Right lobe of liver (tissue), 4 donors: ENCODE measurements around the gene CACNA1C.

Experiments
- POLR2A ChIP-seq: fragments of 450-650 bp; IDR thresholded peaks from one replicate; pipeline ENCODE4 v1.6.1; 2017; ENCODE audit warnings: antibody characterized with exemption, mild to moderate bottlenecking
- TF ChIP-seq, protein P1 (sequence below), 4 donors: fragments of 200-600 bp in 3 of 4; fragments of 450-650 bp in 1 of 4; IDR thresholded peaks; one replicate each; pipeline versions ENCODE4 v1.5.1 to v1.8.0; 2016 to 2022; ENCODE audit warnings: antibody characterized with exemption in 4 of 4, mild to moderate bottlenecking in 2 of 4
- donor health status: DM: no; HTN: no; CAD: no.
- donor health status: DM: no; HTN: no; CAD: no.
- donor health status: DM: no; HTN: yes; CAD: no.

DNA sequence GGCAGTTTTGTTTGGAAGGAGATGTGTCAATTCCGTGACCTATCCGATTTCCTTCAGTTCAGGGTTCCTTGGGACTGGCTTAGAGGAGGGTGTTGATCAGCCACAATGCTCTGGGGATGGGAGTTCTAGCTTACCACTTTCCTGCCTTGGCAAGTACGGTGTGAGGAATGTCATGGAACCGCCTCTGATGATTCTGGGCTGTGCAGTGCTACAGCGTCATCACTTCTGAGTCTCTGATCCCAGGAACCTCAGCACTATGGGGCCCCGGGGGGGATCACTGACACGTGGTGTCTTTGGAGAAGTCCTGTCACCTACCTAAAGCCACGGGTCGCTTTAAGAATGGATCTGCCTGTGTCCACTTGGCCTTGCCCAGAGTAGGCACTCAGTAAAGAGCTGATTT, 470.5 kb downstream of the CACNA1C start:
- TF ChIP-seq, protein P1, sequence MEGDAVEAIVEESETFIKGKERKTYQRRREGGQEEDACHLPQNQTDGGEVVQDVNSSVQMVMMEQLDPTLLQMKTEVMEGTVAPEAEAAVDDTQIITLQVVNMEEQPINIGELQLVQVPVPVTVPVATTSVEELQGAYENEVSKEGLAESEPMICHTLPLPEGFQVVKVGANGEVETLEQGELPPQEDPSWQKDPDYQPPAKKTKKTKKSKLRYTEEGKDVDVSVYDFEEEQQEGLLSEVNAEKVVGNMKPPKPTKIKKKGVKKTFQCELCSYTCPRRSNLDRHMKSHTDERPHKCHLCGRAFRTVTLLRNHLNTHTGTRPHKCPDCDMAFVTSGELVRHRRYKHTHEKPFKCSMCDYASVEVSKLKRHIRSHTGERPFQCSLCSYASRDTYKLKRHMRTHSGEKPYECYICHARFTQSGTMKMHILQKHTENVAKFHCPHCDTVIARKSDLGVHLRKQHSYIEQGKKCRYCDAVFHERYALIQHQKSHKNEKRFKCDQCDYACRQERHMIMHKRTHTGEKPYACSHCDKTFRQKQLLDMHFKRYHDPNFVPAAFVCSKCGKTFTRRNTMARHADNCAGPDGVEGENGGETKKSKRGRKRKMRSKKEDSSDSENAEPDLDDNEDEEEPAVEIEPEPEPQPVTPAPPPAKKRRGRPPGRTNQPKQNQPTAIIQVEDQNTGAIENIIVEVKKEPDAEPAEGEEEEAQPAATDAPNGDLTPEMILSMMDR (IDR thresholded peaks at IDR 0.05), result no peak
- TF ChIP-seq POLR2A, result no peak
